Osteoblast (primary cell): Measurements from ENCODE around the gene SEC24C. TPM values are rescaled to one million over a fixed set of nuclear protein-coding genes. Genes with fewer than 3 reads are reported as not detected.
"Not testable (repeated sequence)": the region's sequence is repeated elsewhere in the genome, so short reads cannot be mapped to it uniquely, and the experiment has no call there.

ENCODE experiments used
- DNase-seq: peaks from one replicate; pipeline ENCODE4 v3.0.0; 2011; ENCODE audit warnings: low spot score, mixed read lengths; ENCODE audit not compliant: insufficient read length; ENCODE audit errors: missing footprints
- H2AFZ ChIP-seq: 2 replicates; pipeline ENCODE4 v1.6.0; 2011; ENCODE audit warnings: mild to moderate bottlenecking, low read length
- H3K27ac ChIP-seq: 2 replicates; pipeline ENCODE4 v1.5.1; 2011; ENCODE audit warnings: mild to moderate bottlenecking, low read depth, low read length, moderate library complexity
- H3K27me3 ChIP-seq: 2 replicates; pipeline ENCODE4 v1.6.0; 2012; ENCODE audit warnings: mild to moderate bottlenecking, control low read depth, inconsistent platforms, low read length, moderate library complexity; ENCODE audit not compliant: insufficient read depth
- H3K36me3 ChIP-seq: 2 replicates; pipeline ENCODE4 v1.5.1; 2011; ENCODE audit warnings: mild to moderate bottlenecking, low read length, control low read depth, moderate library complexity; ENCODE audit not compliant: insufficient read depth
- H3K4me1 ChIP-seq: 2 replicates; pipeline ENCODE4 v1.5.1; 2011; ENCODE audit warnings: mild to moderate bottlenecking, low read length, control low read depth, moderate library complexity; ENCODE audit not compliant: insufficient read depth
- H3K4me2 ChIP-seq: 2 replicates; pipeline ENCODE4 v1.6.0; 2011; ENCODE audit warnings: mild to moderate bottlenecking, low read length; ENCODE audit not compliant: insufficient read depth
- H3K4me3 ChIP-seq: fragments of 200-600 bp; sonication (generic); 3 replicates; pipeline ENCODE4 v1.5.1; 2012; ENCODE audit warnings: mild to moderate bottlenecking, low read length, inconsistent platforms; ENCODE audit not compliant: insufficient read depth
- H3K79me2 ChIP-seq: 2 replicates; pipeline ENCODE4 v1.6.0; 2012; ENCODE audit warnings: mild to moderate bottlenecking, low read length, control low read depth, inconsistent platforms; ENCODE audit not compliant: insufficient read depth
- H3K9me3 ChIP-seq: 2 replicates; pipeline ENCODE4 v1.5.1; 2011; ENCODE audit warnings: low read depth, low read length, control low read depth
- H4K20me1 ChIP-seq: 2 replicates; pipeline ENCODE4 v1.6.0; 2012; ENCODE audit warnings: mild to moderate bottlenecking, low read length, control low read depth; ENCODE audit not compliant: insufficient read depth
- total RNA-seq: library from RNA; depleted of rRNA; stranded (reverse); fragments of >200 nt; gene quantifications from 2 replicates; pipeline ENCODE4 v1.2.3, GENCODE V29; 2012
- TF ChIP-seq, protein P1 (sequence below): IDR thresholded peaks from 2 replicates; pipeline ENCODE4 v1.5.1; 2011; ENCODE audit warnings: mild to moderate bottlenecking, low read depth, low read length, moderate library complexity; ENCODE audit errors: extremely low read depth

SEC24C gene
- total RNA-seq, 1 donor, result 28.6 TPM

DNA sequence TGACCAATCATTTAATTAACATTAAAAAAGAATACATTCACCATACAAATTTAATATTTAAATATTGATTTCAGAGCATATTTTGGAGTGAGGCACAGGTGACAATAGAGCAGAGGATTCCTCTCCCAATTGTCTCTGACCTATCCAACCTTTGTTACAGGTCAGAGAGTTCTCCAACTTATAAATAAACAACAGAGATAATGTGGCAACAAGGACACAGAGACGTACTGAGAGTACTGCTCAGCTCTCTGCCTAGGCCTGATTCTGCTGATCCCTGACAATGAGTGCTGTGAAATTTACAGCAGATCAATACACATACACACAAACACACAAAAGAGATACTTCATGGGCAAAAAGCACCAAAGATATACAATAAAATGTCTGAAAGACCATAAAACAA, 27.9 kb upstream of the SEC24C start:
- H3K4me3 ChIP-seq, result no peak overlapping the region
- TF ChIP-seq, protein P1, sequence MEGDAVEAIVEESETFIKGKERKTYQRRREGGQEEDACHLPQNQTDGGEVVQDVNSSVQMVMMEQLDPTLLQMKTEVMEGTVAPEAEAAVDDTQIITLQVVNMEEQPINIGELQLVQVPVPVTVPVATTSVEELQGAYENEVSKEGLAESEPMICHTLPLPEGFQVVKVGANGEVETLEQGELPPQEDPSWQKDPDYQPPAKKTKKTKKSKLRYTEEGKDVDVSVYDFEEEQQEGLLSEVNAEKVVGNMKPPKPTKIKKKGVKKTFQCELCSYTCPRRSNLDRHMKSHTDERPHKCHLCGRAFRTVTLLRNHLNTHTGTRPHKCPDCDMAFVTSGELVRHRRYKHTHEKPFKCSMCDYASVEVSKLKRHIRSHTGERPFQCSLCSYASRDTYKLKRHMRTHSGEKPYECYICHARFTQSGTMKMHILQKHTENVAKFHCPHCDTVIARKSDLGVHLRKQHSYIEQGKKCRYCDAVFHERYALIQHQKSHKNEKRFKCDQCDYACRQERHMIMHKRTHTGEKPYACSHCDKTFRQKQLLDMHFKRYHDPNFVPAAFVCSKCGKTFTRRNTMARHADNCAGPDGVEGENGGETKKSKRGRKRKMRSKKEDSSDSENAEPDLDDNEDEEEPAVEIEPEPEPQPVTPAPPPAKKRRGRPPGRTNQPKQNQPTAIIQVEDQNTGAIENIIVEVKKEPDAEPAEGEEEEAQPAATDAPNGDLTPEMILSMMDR, result no peak

DNA sequence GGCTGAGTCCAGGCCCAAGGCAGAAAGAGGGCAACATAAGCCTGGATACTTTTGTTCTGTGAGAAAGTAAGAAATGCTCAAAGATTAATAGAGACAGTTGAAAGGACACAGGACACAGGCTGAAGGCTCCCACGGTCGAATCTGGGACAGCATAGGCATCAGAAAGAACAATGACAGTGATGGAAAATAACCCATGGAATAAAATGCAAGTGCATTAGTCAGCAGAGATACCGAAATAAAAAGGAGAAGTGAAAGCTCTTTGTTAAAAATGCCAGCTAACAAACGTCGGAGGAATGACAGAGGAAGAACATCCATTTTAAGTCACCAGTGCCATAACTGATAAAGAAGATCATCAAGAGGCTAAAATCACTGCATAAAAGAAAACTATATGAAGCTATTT, 26.6 kb upstream of the SEC24C start:
- Histone ChIP-seq H3K9me3 (no peaks in the 10 kb centered on the region), H3K36me3 (peaks cover 56% of the 10 kb centered on the region), H2AFZ (no peak overlapping the region), H3K4me3 (no peak overlapping the region), H4K20me1 (no peaks in the 10 kb centered on the region), H3K27me3 (no peaks in the 10 kb centered on the region), H3K79me2 (no peaks in the 10 kb centered on the region), H3K27ac (no peak overlapping the region), H3K4me1 (no peaks in the 10 kb centered on the region), H3K4me2 (no peak overlapping the region)
- TF ChIP-seq, protein P1, result no peak
- no peak for DNase-seq

More for the DNA sequence above, 27.9 kb upstream of the SEC24C start:
- Histone ChIP-seq H3K4me1 (no peaks in the 10 kb centered on the region), H3K36me3 (peaks cover 49% of the 10 kb centered on the region), H2AFZ (no peak overlapping the region), H3K27ac (no peak overlapping the region), H3K4me2 (no peak overlapping the region), H3K27me3 (no peaks in the 10 kb centered on the region), H3K9me3 (no peaks in the 10 kb centered on the region), H4K20me1 (no peaks in the 10 kb centered on the region), H3K79me2 (no peaks in the 10 kb centered on the region)
- DNase-seq, result no peak

DNA sequence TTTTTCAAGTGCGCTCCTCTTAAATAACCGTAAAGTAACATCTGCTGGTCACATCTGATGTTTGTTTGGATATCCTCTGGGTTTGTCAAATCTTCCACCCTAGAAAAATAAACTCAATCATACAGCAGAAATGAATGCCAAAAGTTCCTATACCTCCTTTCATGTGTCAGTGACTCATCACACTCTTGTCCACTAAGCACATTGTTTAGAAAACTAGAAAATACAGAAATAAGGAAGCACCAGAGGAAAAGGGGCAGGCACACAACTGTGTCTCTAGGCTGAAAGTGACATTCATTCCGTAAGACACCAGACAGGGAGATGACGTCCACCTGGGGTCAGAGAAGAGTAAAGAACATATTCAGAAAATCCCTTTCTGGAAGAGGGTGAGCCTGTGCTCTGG, 23.6 kb upstream of the SEC24C start:
- not testable (repeated sequence) for H3K79me2 ChIP-seq, H3K9me3 ChIP-seq, H3K27me3 ChIP-seq, H3K4me2 ChIP-seq, DNase-seq, H4K20me1 ChIP-seq, H3K27ac ChIP-seq, H3K4me3 ChIP-seq, H2AFZ ChIP-seq, H3K4me1 ChIP-seq
- peaks cover 72% of the 10 kb centered on the region for H3K36me3 ChIP-seq

DNA sequence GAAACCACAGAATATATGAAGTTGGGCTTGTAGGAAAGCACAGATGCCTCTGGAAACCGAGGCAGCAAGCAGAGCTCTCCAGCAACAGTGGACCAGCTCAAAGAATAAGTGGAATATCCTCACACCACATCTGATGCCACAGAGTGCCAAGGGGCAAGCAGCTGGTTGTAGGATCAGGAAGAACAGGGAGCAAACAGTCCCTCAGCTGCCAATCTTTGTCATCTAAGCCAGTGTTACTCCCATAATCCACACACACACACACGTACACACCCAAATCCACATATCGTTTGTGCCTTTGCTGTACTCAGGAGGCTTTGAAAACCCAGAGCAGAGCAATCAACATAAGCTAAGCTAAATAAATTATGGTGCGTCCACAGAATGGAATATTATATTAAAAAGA, 20.7 kb upstream of the SEC24C start:
- no peak overlapping the region for H3K27ac ChIP-seq
- no peak overlapping the region for H3K4me3 ChIP-seq
- H2AFZ ChIP-seq, result no peak overlapping the region
- peaks cover 67% of the 10 kb centered on the region for H3K36me3 ChIP-seq
- no peak overlapping the region for H3K4me2 ChIP-seq
- no peaks in the 10 kb centered on the region for H3K9me3 ChIP-seq
- no peak for DNase-seq
- no peaks in the 10 kb centered on the region for H4K20me1 ChIP-seq
- H3K4me1 ChIP-seq, result no peaks in the 10 kb centered on the region
- no peaks in the 10 kb centered on the region for H3K27me3 ChIP-seq
- H3K79me2 ChIP-seq, result peaks cover 2% of the 10 kb centered on the region
- TF ChIP-seq, protein P1, result no peak

DNA sequence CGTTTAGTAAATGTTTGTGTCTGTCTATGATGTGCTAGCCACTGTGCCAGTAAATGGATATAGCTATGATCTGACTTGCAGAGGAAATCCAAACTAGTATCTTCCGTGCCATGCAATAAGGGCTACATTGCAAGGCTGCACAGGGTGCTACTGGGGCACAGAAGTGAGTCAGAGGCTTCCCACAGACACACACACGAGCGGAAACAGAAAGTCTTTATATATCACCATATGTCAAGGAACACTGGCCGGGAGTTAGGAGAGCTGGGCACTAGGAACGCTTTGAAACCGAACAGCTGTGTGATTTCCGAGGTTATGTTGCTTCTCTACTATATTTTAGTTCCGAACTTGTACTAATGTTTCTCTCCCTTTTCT, 14.4 kb upstream of the SEC24C start:
- Histone ChIP-seq H3K4me2 (peak overlapping the region; percentile 83), H3K27ac (peak overlapping the region; percentile 93), H2AFZ (peak overlapping the region; percentile 98), H3K36me3 (peaks cover 32% of the 10 kb centered on the region), H3K79me2 (peaks cover 39% of the 10 kb centered on the region), H3K4me3 (peak overlapping the region; percentile 98)
- H3K4me1 ChIP-seq, H3K27me3 ChIP-seq, DNase-seq, H3K9me3 ChIP-seq, H4K20me1 ChIP-seq: not testable (repeated sequence)
